ENCODE data around the gene COL20A1. TPM values are rescaled to one million over a fixed set of nuclear protein-coding genes. Genes with fewer than 3 reads are reported as not detected.

COL20A1 gene
- total RNA-seq, 2 donors from 2014 or later = 7.1 TPM; not detected in 1

GRCh38 chr20:63313349-63314014, 20.5 kb downstream of the COL20A1 start:
- Histone ChIP-seq H3K9me3 (no peaks in the 10 kb centered on the region), H3K36me3 (no peaks in the 10 kb centered on the region), H3K4me1 (replicated peaks) (no peaks in the 10 kb centered on the region), H3K4me3 (no peak overlapping the region), H3K27ac (no peak overlapping the region), H3K27me3 (replicated peaks; ENCODE audit: insufficient read depth) (peaks cover 10% of the 10 kb centered on the region)
- DNase-seq (ENCODE audit: low spot score) = no peak
- TF ChIP-seq POLR2AphosphoS5 (IDR thresholded peaks at IDR 0.05) = no peak
- no peak for TF ChIP-seq POLR2A (IDR thresholded peaks at IDR 0.05)
- TF ChIP-seq CTCF (IDR thresholded peaks at IDR 0.05) = no peak
- 75% methylated on average over 19 of the region's 25 CpGs for WGBS
- intact Hi-C loops (cut with DNase I) = no loop called here

- TF ChIP-seq POLR2AphosphoS5 (IDR thresholded peaks at IDR 0.05) (no peak), CTCF (IDR thresholded peaks at IDR 0.05) (no peak), POLR2A (IDR thresholded peaks at IDR 0.05) (no peak)
- DNase-seq (ENCODE audit: low spot score) = no peak
- H3K27ac ChIP-seq = no peak overlapping the region
- H3K27me3 ChIP-seq (replicated peaks; ENCODE audit: insufficient read depth) = peaks cover 4% of the 10 kb centered on the region
- no peaks in the 10 kb centered on the region for H3K36me3 ChIP-seq
- no peaks in the 10 kb centered on the region for H3K9me3 ChIP-seq
- no peaks in the 10 kb centered on the region for H3K4me1 ChIP-seq (replicated peaks)
- intact Hi-C loops (cut with DNase I) = no loop called here
- H3K4me3 ChIP-seq = no peak overlapping the region
- WGBS = 64% methylated on average over 9 of the region's 9 CpGs
Observed at GRCh38 chr20:63314015-63314471, 21.1 kb downstream of the COL20A1 start.

- no peaks in the 10 kb centered on the region for H3K27me3 ChIP-seq (replicated peaks; ENCODE audit: insufficient read depth)
- 85% methylated on average over 20 of the region's 21 CpGs for WGBS
- H3K9me3 ChIP-seq = no peaks in the 10 kb centered on the region
- DNase-seq (ENCODE audit: low spot score) = no peak
- no peaks in the 10 kb centered on the region for H3K4me1 ChIP-seq (replicated peaks)
- H3K36me3 ChIP-seq = no peaks in the 10 kb centered on the region
- intact Hi-C loops (cut with DNase I) = no loop called here
- H3K4me3 ChIP-seq = no peak overlapping the region
- TF ChIP-seq POLR2AphosphoS5 (IDR thresholded peaks at IDR 0.05) (no peak), CTCF (IDR thresholded peaks at IDR 0.05) (no peak), POLR2A (IDR thresholded peaks at IDR 0.05) (no peak)
- no peak overlapping the region for H3K27ac ChIP-seq
Observed at GRCh38 chr20:63314566-63315239, 21.7 kb downstream of the COL20A1 start.

GRCh38 chr20:63315240-63315689, 22.3 kb downstream of the COL20A1 start:
- Histone ChIP-seq H3K36me3 (no peaks in the 10 kb centered on the region), H3K4me1 (replicated peaks) (no peaks in the 10 kb centered on the region), H3K9me3 (no peaks in the 10 kb centered on the region), H3K27ac (no peak overlapping the region), H3K4me3 (no peak overlapping the region), H3K27me3 (replicated peaks; ENCODE audit: insufficient read depth) (no peaks in the 10 kb centered on the region)
- TF ChIP-seq CTCF (IDR thresholded peaks at IDR 0.05) (no peak), POLR2AphosphoS5 (IDR thresholded peaks at IDR 0.05) (no peak), POLR2A (IDR thresholded peaks at IDR 0.05) (no peak)
- intact Hi-C loops (cut with DNase I) = no loop called here
- WGBS = 74% methylated on average over 15 of the region's 15 CpGs
- DNase-seq (ENCODE audit: low spot score) = no peak

Measured in prostate gland (tissue), 2 donors.